ENCODE measurements around the gene C12orf76.
"Not testable (repeated sequence)": the region's sequence is repeated elsewhere in the genome, so short reads cannot be mapped to it uniquely, and the experiment has no call there.

Gene C12orf76

GRCh38 chr12:110020956-110021355, 27.4 kb downstream of the C12orf76 start:
- no peak for DNase-seq

GRCh38 chr12:110015132-110015531, 33.2 kb downstream of the C12orf76 start:
- DNase-seq, result no peak

- no peak for DNase-seq
Measured at GRCh38 chr12:110012659-110013058, 35.7 kb downstream of the C12orf76 start.

GRCh38 chr12:110012137-110012536, 36.2 kb downstream of the C12orf76 start:
- no peak for DNase-seq

GRCh38 chr12:110010853-110011723, 37.2 kb downstream of the C12orf76 start:
- no peak for DNase-seq

GRCh38 chr12:110008681-110009398, 39.5 kb downstream of the C12orf76 start:
- DNase-seq, result not testable (repeated sequence)

- DNase-seq, result no peak
Measured at GRCh38 chr12:110007881-110008280, 40.4 kb downstream of the C12orf76 start.

GRCh38 chr12:110006115-110006514, 42.2 kb downstream of the C12orf76 start:
- DNase-seq, result no peak

- no peak for DNase-seq
Measured at GRCh38 chr12:110005319-110005973, 42.9 kb downstream of the C12orf76 start.

- DNase-seq, result no peak
Measured at GRCh38 chr12:110004598-110004997, 43.7 kb downstream of the C12orf76 start.

- DNase-seq, result no peak
Measured at GRCh38 chr12:110002676-110003515, 45.4 kb downstream of the C12orf76 start.

GRCh38 chr12:110001596-110001995, 46.7 kb downstream of the C12orf76 start:
- DNase-seq, result peak; percentile 92

GRCh38 chr12:109999983-110000505, 48.3 kb downstream of the C12orf76 start:
- DNase-seq, result peak; percentile 40

- DNase-seq, result no peak
Measured at GRCh38 chr12:109999649-109999971, 48.7 kb downstream of the C12orf76 start.

- peak; percentile 94 for DNase-seq
Measured at GRCh38 chr12:109998904-109999648, 49.2 kb downstream of the C12orf76 start, which contains the start of gene ANKRD13A. Gene ANKRD13A, plus strand, starts transcription at chr12:109999430. Its CDS starts 259 bp downstream, at chr12:109999689.

- no peak for DNase-seq
Measured at GRCh38 chr12:109998241-109998903, 50.0 kb downstream of the C12orf76 start.

GRCh38 chr12:109997393-109997792, 50.9 kb downstream of the C12orf76 start:
- DNase-seq, result no peak

- no peak for DNase-seq
Measured at GRCh38 chr12:109996483-109996853, 51.9 kb downstream of the C12orf76 start.

- peak; percentile 93 for DNase-seq
Measured at GRCh38 chr12:109995686-109996482, 52.4 kb downstream of the C12orf76 start, which contains the start of gene GIT2. Gene GIT2, minus strand, starts transcription at chr12:109996368. Its CDS starts 144 bp downstream, at chr12:109996224.

GRCh38 chr12:109995361-109995685, 53.0 kb downstream of the C12orf76 start:
- DNase-seq, result no peak

Data from fibroblast of skin of back (primary cell).